IMR-90 (cell line): ENCODE measurements around the gene ZNHIT2. TPM values are rescaled to one million over a fixed set of nuclear protein-coding genes. Genes with fewer than 3 reads are reported as not detected.
A peak's percentile ranks its signal among the peaks of the same experiment; 100 is the strongest.

Experiments
- ATAC-seq: fragments of 200-7000 bp; cut with Tn5 transposase; 2 replicates; pipeline ENCODE4 v1.9.1; 2020; ENCODE audit warnings: low read depth, mild to moderate bottlenecking, moderate library complexity
- BruUV-seq: library from RNA; stranded (reverse); fragments of 400-500 nt; replicated peaks from 2 replicates; lab custom pipeline; 2021; lab: Mats Ljungman, UMichigan
- CTCF ChIA-PET: fragments of 300-600 bp; formaldehyde crosslinking; extraction: SDS; loops from one replicate; lab custom pipeline; 2021; ENCODE audit warnings: antibody characterized with exemption; lab: Yijun Ruan, JAX
- POLR2A ChIA-PET: fragments of 300-600 bp; sonication (Branson Sonifier 250); formaldehyde crosslinking; loops from one replicate; lab custom pipeline; 2022; ENCODE audit warnings: antibody characterized with exemption; ENCODE audit not compliant: unreplicated experiment; lab: Charles Lee
- DNase-seq: peaks from one replicate; pipeline ENCODE4 v3.0.0; 2013
- H2AFZ ChIP-seq: replicated peaks from 2 replicates; pipeline ENCODE3; 2013; ENCODE audit warnings: low read length, mild to moderate bottlenecking; ENCODE audit not compliant: poor library complexity
- H2AK5ac ChIP-seq: 2 replicates; pipeline ENCODE4 v1.6.1; 2013; ENCODE audit warnings: low read depth, low read length, inconsistent platforms
- H2AK9ac ChIP-seq: replicated peaks from 2 replicates; pipeline ENCODE3; 2013; ENCODE audit warnings: mild to moderate bottlenecking, low read depth, low read length, moderate library complexity; ENCODE audit not compliant: poor library complexity
- H2BK120ac ChIP-seq: 2 replicates; pipeline ENCODE4 v1.6.1; 2013; ENCODE audit warnings: low read depth, low read length, inconsistent platforms
- H2BK15ac ChIP-seq: 3 replicates; pipeline ENCODE4 v1.6.1; 2013; ENCODE audit warnings: low read depth, low read length, inconsistent platforms
- H2BK20ac ChIP-seq: 2 replicates; pipeline ENCODE4 v1.6.1; 2013; ENCODE audit warnings: low read depth, mild to moderate bottlenecking, inconsistent platforms, low read length, moderate library complexity
- H2BK5ac ChIP-seq: 2 replicates; pipeline ENCODE4 v1.6.1; 2013; ENCODE audit warnings: mild to moderate bottlenecking, low read depth, low read length, inconsistent platforms; ENCODE audit not compliant: poor library complexity, severe bottlenecking
- H3K14ac ChIP-seq: replicated peaks from 2 replicates; pipeline ENCODE4 v1.6.1; 2013; ENCODE audit warnings: low read depth, low read length, inconsistent platforms
- H3K18ac ChIP-seq: 2 replicates; pipeline ENCODE4 v1.6.1; 2013; ENCODE audit warnings: low read depth, low read length, control low read depth
- H3K23ac ChIP-seq: 2 replicates; pipeline ENCODE4 v1.6.1; 2013; ENCODE audit warnings: low read depth, low read length, inconsistent platforms
- H3K27ac ChIP-seq: 2 replicates; pipeline ENCODE4 v1.5.1; 2013; ENCODE audit warnings: mild to moderate bottlenecking, control low read depth, low read length; ENCODE audit not compliant: insufficient read depth
- H3K27me3 ChIP-seq: 2 replicates; pipeline ENCODE4 v1.6.1; 2013; ENCODE audit warnings: low read length; ENCODE audit not compliant: control insufficient read depth, insufficient read depth
- H3K36me3 ChIP-seq: 2 replicates; pipeline ENCODE4 v1.6.1; 2013; ENCODE audit warnings: low read length, mixed read lengths; ENCODE audit not compliant: control insufficient read depth, insufficient read depth
- H3K4ac ChIP-seq: 2 replicates; pipeline ENCODE4 v1.6.1; 2013; ENCODE audit warnings: low read depth, low read length, inconsistent platforms
- H3K4me1 ChIP-seq: 2 replicates; pipeline ENCODE4 v1.6.1; 2013; ENCODE audit warnings: low read length, mixed read lengths; ENCODE audit not compliant: control insufficient read depth, insufficient read depth
- H3K4me2 ChIP-seq: 2 replicates; pipeline ENCODE4 v1.6.1; 2013; ENCODE audit warnings: low read depth, mild to moderate bottlenecking, control low read depth, low read length, moderate library complexity
- H3K4me3 ChIP-seq: 2 replicates; pipeline ENCODE4 v1.5.1; 2013; ENCODE audit warnings: low read depth, mild to moderate bottlenecking, control low read depth, low read length, moderate library complexity; ENCODE audit not compliant: insufficient read depth
- H3K56ac ChIP-seq: 2 replicates; pipeline ENCODE4 v1.6.1; 2013; ENCODE audit warnings: low read length, inconsistent platforms; ENCODE audit not compliant: insufficient read depth; ENCODE audit errors: extremely low read depth
- H3K79me1 ChIP-seq, 2 experiments: 2 replicates each; pipeline ENCODE4 v1.6.1; 2013; ENCODE audit warnings: low read length in 2 of 2, inconsistent platforms in 1 of 2, low read depth in 1 of 2
- H3K9ac ChIP-seq: 2 replicates; pipeline ENCODE4 v1.6.1; 2013; ENCODE audit warnings: low read depth, low read length, control low read depth
- H3K9me1 ChIP-seq: 2 replicates; pipeline ENCODE4 v1.6.1; 2013; ENCODE audit warnings: low read length, inconsistent platforms; ENCODE audit not compliant: insufficient read depth
- H3K9me3 ChIP-seq: 2 replicates; pipeline ENCODE4 v1.6.1; 2013; ENCODE audit warnings: low read length; ENCODE audit not compliant: control insufficient read depth, insufficient read depth
- H4K20me1 ChIP-seq: 2 replicates; pipeline ENCODE4 v1.6.1; 2013; ENCODE audit warnings: low read length, inconsistent platforms; ENCODE audit not compliant: insufficient read depth
- H4K5ac ChIP-seq: 2 replicates; pipeline ENCODE4 v1.6.1; 2013; ENCODE audit warnings: mild to moderate bottlenecking, low read depth, low read length, control low read depth
- H4K8ac ChIP-seq, 2 experiments: 2 replicates each; pipeline ENCODE4 v1.6.1; 2013; ENCODE audit warnings: low read depth in 2 of 2, low read length in 2 of 2, control low read depth in 1 of 2, inconsistent platforms in 1 of 2
- H4K91ac ChIP-seq: 2 replicates; pipeline ENCODE4 v1.6.1; 2013; ENCODE audit warnings: low read depth, low read length, inconsistent platforms; ENCODE audit not compliant: insufficient read depth
- BHLHE40 ChIP-seq: fragments of 150-350 bp; IDR thresholded peaks from 2 replicates; pipeline ENCODE4 v1.6.1; 2016; ENCODE audit warnings: mild to moderate bottlenecking, low read depth, low read length
- MAFK ChIP-seq: IDR thresholded peaks from 2 replicates; pipeline ENCODE4 v1.6.1; 2012; ENCODE audit warnings: low read depth, low read length, improper control_type of control experiment
- MAZ ChIP-seq: IDR thresholded peaks from 2 replicates; pipeline ENCODE4 v1.6.1; 2012; ENCODE audit warnings: low read depth, mild to moderate bottlenecking, low read length, improper control_type of control experiment, moderate library complexity, borderline replicate concordance
- MXI1 ChIP-seq: IDR thresholded peaks from 2 replicates; pipeline ENCODE4 v1.6.1; 2012; ENCODE audit warnings: low read depth, mild to moderate bottlenecking, low read length, moderate library complexity, borderline replicate concordance
- RAD21 ChIP-seq: IDR thresholded peaks from 2 replicates; pipeline ENCODE4 v1.6.1; 2012; ENCODE audit warnings: low read length, improper control_type of control experiment
- RFX5 ChIP-seq: IDR thresholded peaks from 2 replicates; pipeline ENCODE4 v1.8.0; 2012; ENCODE audit warnings: low read depth, mild to moderate bottlenecking, low read length, moderate library complexity
- WGBS, 2 experiments: methylation state at CpG; one replicate each; pipeline versions ENCODE4 v1.1.5 to v1.1.7; 2013; ENCODE audit warnings: missing lambda C conversion rate in 2 of 2; ENCODE audit not compliant: insufficient read length in 1 of 2; ENCODE audit errors: extremely low coverage in 2 of 2; 5-methylcytosine and 5-hydroxymethylcytosine counted together
- dilution Hi-C: fragments of 300-500 bp; cut with HindIII; formaldehyde crosslinking; loops from one replicate; pipeline ENCODE4 v1.14.3; 2018; ENCODE audit warnings: low sequenced_read_pairs; ENCODE audit not compliant: unreplicated experiment
- in situ Hi-C: fragments of 300-500 bp; cut with MboI; formaldehyde crosslinking; loops from 3 replicates; pipeline ENCODE4 v1.14.3; 2019; ENCODE audit warnings: low sequenced_read_pairs, inconsistent platforms, mixed read lengths
- intact Hi-C: fragments of 100-400 bp; cut with micrococcal nuclease; formaldehyde crosslinking; loops from 2 replicates; pipeline ENCODE4 v1.10.0; 2022
- polyA plus RNA-seq, 3 experiments: library from polyadenylated mRNA; depleted of rRNA; stranded (reverse); fragments of >200 nt; gene quantifications; 2 replicates each; pipeline ENCODE4 v1.2.3, GENCODE V29; 2012; ENCODE audit warnings: low replicate concordance in 1 of 3
- total RNA-seq: library from RNA; depleted of rRNA; stranded (reverse); fragments of >200 nt; gene quantifications from 2 replicates; pipeline ENCODE4 v1.2.3, GENCODE V29; 2012
- TF ChIP-seq, protein P1 (sequence below): fragments of 150-350 bp; IDR thresholded peaks from 2 replicates; pipeline ENCODE4 v1.6.1; 2016; ENCODE audit warnings: low read depth, mild to moderate bottlenecking, low read length, moderate library complexity, borderline replicate concordance
- TF ChIP-seq, protein P2 (sequence below): fragments of 150-350 bp; IDR thresholded peaks from 2 replicates; pipeline ENCODE4 v1.6.1; 2017; ENCODE audit warnings: mild to moderate bottlenecking, antibody characterized with exemption, low read length, low read depth

Gene ZNHIT2
- total and polyA plus RNA-seq, 2 of the 4 experiments (the other 2 are of a cell fraction): 3.9 to 5.9 TPM

DNA sequence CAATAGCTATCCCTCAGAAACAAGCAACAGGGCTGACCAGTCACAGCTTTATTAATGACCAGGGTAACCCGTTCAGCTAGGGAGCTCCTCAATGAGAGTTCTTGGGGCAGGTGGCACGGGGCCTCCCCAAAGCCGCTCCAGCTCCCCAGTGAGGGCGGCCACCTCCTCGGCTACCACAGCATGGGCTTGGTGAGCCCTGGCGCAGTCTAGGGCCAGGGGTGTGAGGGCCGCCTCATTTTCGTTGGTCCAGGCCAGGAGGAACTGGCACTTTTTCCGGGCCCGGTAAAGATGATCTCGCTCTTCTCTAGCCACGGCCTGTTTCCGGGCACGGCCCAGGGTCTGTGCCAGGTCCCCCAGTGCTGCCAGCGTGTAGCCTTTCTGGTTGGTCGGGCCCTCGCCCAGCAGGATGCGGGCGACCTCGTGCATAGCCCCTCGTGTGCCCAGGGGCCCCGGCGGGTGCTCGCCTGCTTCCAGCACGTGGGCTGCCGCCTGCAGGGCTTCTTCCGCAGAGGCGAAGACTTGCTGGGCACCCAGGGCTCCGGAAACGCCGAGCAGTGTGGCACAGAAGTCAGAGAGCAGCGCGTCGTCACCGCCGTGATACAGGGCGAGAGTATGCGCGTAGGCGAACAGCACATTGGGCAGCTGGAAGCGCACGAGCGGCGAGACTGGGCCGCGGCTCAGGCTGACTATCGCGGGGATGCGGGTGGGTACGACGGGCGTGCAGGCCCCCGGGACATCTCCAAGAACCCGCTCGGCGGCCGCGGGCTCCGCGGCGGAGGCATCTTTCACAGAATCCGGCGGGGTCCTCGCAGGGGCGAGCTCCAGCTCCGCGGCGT lies 913 bp downstream of the ZNHIT2 start:
- BruUV-seq: no TSS peak
- peak overlapping the region; percentile 95 for H2AFZ ChIP-seq
- dilution Hi-C loops: no loop called here

More for the DNA sequence above, 913 bp downstream of the ZNHIT2 start:
- Histone ChIP-seq H3K4me2 (peak overlapping the region; percentile 63), H4K5ac (peak overlapping the region; percentile 49), H3K27me3 (no peaks in the 10 kb centered on the region), H4K91ac (no peak overlapping the region), H2BK5ac (peak overlapping the region; percentile 19), H3K4ac (peak overlapping the region; percentile 86), H3K18ac (no peak overlapping the region), H4K20me1 (0 out of 2 replicates have a peak, but pooled peaks cover under 1% of the 10 kb centered on the region), H3K9me3 (no peaks in the 10 kb centered on the region), H4K8ac (peak overlapping the region; percentile 37 to 99; a peak in 3 of 4 replicates), H3K9me1 (0 out of 2 replicates have a peak, but pooled peaks cover 2% of the 10 kb centered on the region), H3K79me1 (peaks cover 17 to 45% of the 10 kb centered on the region in 2 experiments), H2AK9ac (peak overlapping the region; percentile 93), H3K23ac (no peak overlapping the region), H3K56ac (no peak overlapping the region), H2BK20ac (no peak overlapping the region), H3K9ac (peak overlapping the region; percentile 61), H2AK5ac (peak overlapping the region; percentile 48), H3K36me3 (peaks cover 19% of the 10 kb centered on the region), H2BK120ac (no peak overlapping the region), H3K4me1 (peaks cover 14% of the 10 kb centered on the region), H2BK15ac (no peak overlapping the region), H3K27ac (peak overlapping the region; percentile 47), H3K14ac (no peak overlapping the region), H3K4me3 (peak overlapping the region; percentile 69)
- peak; percentile 72 for DNase-seq
- TF ChIP-seq, protein P1, sequence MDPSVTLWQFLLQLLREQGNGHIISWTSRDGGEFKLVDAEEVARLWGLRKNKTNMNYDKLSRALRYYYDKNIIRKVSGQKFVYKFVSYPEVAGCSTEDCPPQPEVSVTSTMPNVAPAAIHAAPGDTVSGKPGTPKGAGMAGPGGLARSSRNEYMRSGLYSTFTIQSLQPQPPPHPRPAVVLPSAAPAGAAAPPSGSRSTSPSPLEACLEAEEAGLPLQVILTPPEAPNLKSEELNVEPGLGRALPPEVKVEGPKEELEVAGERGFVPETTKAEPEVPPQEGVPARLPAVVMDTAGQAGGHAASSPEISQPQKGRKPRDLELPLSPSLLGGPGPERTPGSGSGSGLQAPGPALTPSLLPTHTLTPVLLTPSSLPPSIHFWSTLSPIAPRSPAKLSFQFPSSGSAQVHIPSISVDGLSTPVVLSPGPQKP: no peak
- no peak for TF ChIP-seq RFX5
- TF ChIP-seq MAFK: no peak
- peak; percentile 59 for TF ChIP-seq MXI1
- TF ChIP-seq MAZ: 0 out of 2 replicates have a peak, but pooled peaks have one; percentile 23
- TF ChIP-seq, protein P2, sequence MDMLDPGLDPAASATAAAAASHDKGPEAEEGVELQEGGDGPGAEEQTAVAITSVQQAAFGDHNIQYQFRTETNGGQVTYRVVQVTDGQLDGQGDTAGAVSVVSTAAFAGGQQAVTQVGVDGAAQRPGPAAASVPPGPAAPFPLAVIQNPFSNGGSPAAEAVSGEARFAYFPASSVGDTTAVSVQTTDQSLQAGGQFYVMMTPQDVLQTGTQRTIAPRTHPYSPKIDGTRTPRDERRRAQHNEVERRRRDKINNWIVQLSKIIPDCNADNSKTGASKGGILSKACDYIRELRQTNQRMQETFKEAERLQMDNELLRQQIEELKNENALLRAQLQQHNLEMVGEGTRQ: peak; percentile 36; the same call in 1 of the 2 replicates
- peak; percentile 86 for TF ChIP-seq BHLHE40
- no peak for TF ChIP-seq RAD21
- peak; percentile 8 for ATAC-seq
- ChIA-PET POLR2A (interaction anchor here (1.6 kb wide), 1 partner anchor 65 kb away, joined by 5 read pairs; the partner anchor contains the start of gene CAPN1), CTCF (no interaction called here)
- in situ Hi-C loops: no loop called here
- intact Hi-C loops: loop anchor here (2.0 kb wide), 1 partner anchor 104 kb away; no protein-coding TSS in a partner anchor
- WGBS, 2 experiments: 16% methylated on average over 51 of the region's 68 CpGs; no CpG with 5 or more reads in 1 of the 2 experiments
